Bronchial epithelial cell (primary cell): Measurements from ENCODE around the gene ZBTB3. TPM values are rescaled to one million over a fixed set of nuclear protein-coding genes. Genes with fewer than 3 reads are reported as not detected.

Source experiments
- DNase-seq: peaks from one replicate; pipeline ENCODE4 v3.0.0-alpha.2; 2010; ENCODE audit warnings: low read depth
- FAIRE-seq: peaks from 2 replicates; lab custom pipeline; 2011; peaks lifted over from hg19 to GRCh38; lab: Jason Lieb, UNC
- H3K27me3 ChIP-seq: 2 replicates; pipeline ENCODE4 v1.5.1; 2011; ENCODE audit warnings: low read length; ENCODE audit not compliant: control insufficient read depth, insufficient read depth
- H3K36me3 ChIP-seq: 2 replicates; pipeline ENCODE4 v1.5.1; 2011; ENCODE audit warnings: low read length; ENCODE audit not compliant: control insufficient read depth, insufficient read depth
- H3K4me3 ChIP-seq: 2 replicates; pipeline ENCODE4 v1.5.1; 2011; ENCODE audit warnings: mild to moderate bottlenecking, low read depth, low read length, control low read depth
- total RNA-seq: library from RNA; depleted of rRNA; stranded (reverse); fragments of >200 nt; gene quantifications from 2 replicates; pipeline ENCODE4 v1.2.1, GENCODE V29; 2014
- TF ChIP-seq, protein P1 (sequence below): IDR thresholded peaks from 2 replicates; pipeline ENCODE4 v1.5.1; 2011; ENCODE audit warnings: mild to moderate bottlenecking, moderate library complexity, low read length, control low read depth, inconsistent platforms; ENCODE audit not compliant: insufficient read depth, severe bottlenecking

The ZBTB3 gene
- total RNA-seq, 1 donor from 2014 or later, result 11.6 TPM

DNA sequence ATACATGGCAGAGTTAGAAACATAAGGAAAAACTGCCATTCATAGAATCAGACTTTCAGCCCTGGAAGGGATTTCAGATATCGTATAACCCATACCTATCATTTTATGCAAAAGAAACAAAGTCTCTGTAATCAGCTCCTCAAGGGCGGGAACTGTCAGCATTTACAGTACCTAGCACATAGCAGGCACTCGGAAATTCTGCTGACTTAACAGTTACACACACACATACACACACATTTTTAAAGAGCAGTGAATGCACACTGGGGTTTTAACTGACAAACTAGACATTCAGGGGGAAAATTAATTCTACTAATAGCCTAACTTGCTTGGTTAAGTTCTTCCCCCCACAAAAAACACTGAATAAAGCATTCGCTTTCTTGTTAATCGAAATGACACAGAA, 37.8 kb downstream of the ZBTB3 start:
- Histone ChIP-seq H3K36me3 (peaks cover 39% of the 10 kb centered on the region), H3K27me3 (no peaks in the 10 kb centered on the region), H3K4me3 (no peak overlapping the region)
- FAIRE-seq (no peak), DNase-seq (no peak)
- TF ChIP-seq, protein P1, sequence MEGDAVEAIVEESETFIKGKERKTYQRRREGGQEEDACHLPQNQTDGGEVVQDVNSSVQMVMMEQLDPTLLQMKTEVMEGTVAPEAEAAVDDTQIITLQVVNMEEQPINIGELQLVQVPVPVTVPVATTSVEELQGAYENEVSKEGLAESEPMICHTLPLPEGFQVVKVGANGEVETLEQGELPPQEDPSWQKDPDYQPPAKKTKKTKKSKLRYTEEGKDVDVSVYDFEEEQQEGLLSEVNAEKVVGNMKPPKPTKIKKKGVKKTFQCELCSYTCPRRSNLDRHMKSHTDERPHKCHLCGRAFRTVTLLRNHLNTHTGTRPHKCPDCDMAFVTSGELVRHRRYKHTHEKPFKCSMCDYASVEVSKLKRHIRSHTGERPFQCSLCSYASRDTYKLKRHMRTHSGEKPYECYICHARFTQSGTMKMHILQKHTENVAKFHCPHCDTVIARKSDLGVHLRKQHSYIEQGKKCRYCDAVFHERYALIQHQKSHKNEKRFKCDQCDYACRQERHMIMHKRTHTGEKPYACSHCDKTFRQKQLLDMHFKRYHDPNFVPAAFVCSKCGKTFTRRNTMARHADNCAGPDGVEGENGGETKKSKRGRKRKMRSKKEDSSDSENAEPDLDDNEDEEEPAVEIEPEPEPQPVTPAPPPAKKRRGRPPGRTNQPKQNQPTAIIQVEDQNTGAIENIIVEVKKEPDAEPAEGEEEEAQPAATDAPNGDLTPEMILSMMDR, result no peak

DNA sequence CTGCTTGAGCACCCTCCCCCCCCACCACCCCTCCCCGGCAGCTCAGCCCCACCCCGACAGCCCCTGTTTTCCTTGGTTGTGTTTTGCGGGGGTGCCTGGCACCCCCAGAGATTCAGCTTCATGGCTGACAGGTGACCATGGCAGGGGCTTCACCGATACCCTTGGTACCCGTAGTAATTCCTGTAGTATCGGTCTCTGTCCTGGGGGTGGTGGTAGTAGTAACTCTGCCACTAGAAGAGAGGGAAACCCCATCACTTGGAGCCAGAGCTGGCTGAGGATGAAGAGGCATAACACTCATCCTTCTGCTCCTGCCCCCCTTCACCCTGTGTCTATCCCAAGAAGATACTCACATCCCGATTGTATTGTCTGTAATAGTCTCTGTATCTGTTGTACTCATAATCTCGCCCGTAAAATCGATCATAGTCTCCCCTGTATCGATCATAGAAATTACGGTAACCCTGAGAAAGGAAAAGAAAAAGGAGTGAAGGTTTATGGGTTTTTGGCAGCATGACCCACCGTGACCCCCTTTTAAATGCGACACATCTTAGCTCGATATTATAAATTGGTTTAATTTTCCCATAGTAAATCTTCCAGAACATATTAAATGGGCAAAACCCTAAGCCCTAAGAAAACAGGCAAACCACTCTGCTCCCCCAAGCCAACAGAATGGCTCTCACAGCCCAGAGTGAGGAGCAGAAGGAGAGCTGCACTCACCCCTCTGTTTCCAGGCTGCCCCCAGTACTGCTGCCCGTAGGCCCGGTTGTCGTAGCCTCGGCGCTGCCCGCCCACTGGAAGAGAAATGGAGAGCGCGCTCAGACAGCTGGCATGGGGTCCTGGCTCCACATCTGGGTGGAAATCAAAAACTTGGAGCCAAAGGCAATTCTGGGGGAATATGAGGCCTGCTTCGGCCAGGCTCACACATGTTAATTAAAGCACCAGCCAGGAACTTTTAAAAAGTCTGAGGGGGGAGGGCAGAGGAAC, 38.5 kb downstream of the ZBTB3 start:
- FAIRE-seq (no peak), DNase-seq (no peak)
- peaks cover 37% of the 10 kb centered on the region for H3K36me3 ChIP-seq
- H3K27me3 ChIP-seq, result no peaks in the 10 kb centered on the region
- TF ChIP-seq, protein P1, result no peak
- no peak overlapping the region for H3K4me3 ChIP-seq

DNA sequence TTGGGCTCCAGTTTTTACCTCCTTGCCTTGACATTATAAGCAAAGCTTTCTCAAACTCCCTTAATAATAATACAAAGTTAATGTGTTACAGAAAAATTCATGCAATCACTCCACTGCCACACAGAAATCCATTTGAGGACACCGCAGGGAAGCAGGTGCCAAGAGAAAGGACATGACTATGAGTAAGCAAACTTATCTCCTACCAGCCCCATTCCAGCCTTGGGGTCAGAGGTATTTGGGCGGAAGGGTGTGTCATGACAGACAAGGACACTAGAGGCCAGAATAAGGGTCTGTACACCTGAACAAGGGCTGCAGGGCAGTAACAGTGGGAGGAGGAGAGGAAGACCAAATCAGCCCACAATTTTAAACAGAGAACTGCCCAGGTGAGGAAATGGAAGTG, 40.6 kb downstream of the ZBTB3 start:
- DNase-seq (no peak), FAIRE-seq (no peak)
- TF ChIP-seq, protein P1, result no peak
- H3K36me3 ChIP-seq, result peaks cover 29% of the 10 kb centered on the region
- no peak overlapping the region for H3K4me3 ChIP-seq
- H3K27me3 ChIP-seq, result no peaks in the 10 kb centered on the region

DNA sequence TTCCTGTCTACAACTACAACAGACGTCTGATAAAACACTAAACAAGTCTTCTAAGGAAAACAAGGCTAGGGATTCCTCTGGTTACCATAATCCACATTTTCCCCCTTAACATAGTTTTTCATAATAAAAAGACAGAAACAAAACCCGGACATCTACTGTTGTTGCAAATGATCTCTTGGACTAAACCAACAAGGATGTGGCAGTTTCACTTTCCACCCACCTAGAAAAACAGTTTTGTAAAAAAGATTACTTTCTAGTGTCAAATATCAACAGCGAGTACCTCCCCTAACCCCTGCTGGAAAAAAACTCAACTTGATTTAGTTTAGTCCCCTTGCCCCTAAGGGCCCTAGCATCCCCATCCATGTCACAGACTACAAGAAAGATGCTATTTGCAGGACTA, 41.1 kb downstream of the ZBTB3 start:
- Histone ChIP-seq H3K27me3 (no peaks in the 10 kb centered on the region), H3K4me3 (no peak overlapping the region), H3K36me3 (peaks cover 28% of the 10 kb centered on the region)
- no peak for FAIRE-seq
- TF ChIP-seq, protein P1, result no peak
- DNase-seq, result no peak

DNA sequence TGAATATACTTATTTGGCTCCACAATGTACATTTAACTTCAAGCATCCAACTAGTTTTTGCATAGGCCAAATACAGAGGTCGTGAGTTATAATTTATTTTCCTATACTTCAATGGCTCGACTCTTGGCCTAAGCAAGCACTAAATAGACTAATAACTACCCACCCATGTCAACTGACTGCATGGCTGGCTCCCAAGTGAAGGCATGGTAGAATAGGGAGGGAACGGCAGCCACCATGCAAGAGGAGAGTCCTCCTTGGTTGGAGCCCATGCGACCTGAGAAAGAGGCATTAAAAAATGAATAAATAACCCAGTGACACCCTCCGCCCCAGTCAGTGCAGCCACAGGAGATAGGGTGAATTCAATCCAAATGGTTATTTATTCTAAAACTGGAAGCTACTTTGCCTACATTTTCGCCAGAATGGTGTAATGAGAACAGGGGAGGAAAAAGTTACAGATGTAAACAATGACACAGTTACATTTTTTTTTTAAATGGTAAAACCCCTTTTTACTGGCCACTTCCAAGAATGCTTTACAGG, 41.6 kb downstream of the ZBTB3 start:
- H3K36me3 ChIP-seq, result peaks cover 25% of the 10 kb centered on the region
- no peak for DNase-seq
- no peaks in the 10 kb centered on the region for H3K27me3 ChIP-seq
- no peak overlapping the region for H3K4me3 ChIP-seq
- FAIRE-seq, result no peak
- TF ChIP-seq, protein P1, result no peak

DNA sequence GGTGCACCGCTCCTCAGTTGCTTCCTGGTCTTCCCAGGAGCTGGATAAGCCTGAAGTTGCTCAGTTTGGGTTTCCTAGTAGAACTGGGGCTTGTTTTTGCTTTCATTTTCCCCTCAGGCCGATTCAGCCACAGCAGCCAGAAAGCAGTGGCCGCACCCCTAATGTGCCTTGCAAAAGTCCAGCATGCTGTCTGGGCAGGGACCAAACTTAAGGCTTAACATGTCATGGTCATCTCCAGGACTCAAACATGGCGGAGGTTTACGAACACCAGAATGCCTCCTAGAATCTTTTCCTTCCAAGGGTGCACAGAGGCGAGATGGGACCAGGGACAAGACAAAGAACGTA, 44.0 kb downstream of the ZBTB3 start:
- Histone ChIP-seq H3K4me3 (peak overlapping the region; percentile 46), H3K36me3 (peaks cover 10% of the 10 kb centered on the region), H3K27me3 (no peaks in the 10 kb centered on the region)
- TF ChIP-seq, protein P1, result no peak
- no peak for DNase-seq
- no peak for FAIRE-seq
